Liver (tissue), 3 donors: Measurements from ENCODE around the gene KCNA2.

Experiments
- ATF3 ChIP-seq: IDR thresholded peaks from 2 replicates; pipeline ENCODE4 v1.6.1; 2016; ENCODE audit warnings: antibody characterized with exemption
- EGR1 ChIP-seq, 2 donors: IDR thresholded peaks; 2 replicates each; pipeline ENCODE4 v1.6.1; 2016 to 2018; ENCODE audit warnings: antibody characterized with exemption in 2 of 2, low read depth in 2 of 2
- GABPA ChIP-seq, 2 donors: IDR thresholded peaks in 1 of 2; conservative IDR thresholded peaks in 1 of 2; 2 replicates each; pipeline ENCODE4 v1.6.1; 2016; ENCODE audit warnings: antibody characterized with exemption in 2 of 2, mild to moderate bottlenecking in 1 of 2, moderate library complexity in 1 of 2
- RAD21 ChIP-seq, 2 donors: IDR thresholded peaks; 2 replicates each; pipeline ENCODE4 v1.6.1; 2016; ENCODE audit warnings: antibody characterized with exemption in 2 of 2, mild to moderate bottlenecking in 2 of 2
- REST ChIP-seq: IDR thresholded peaks from 2 replicates; pipeline ENCODE4 v1.6.1; 2016; ENCODE audit warnings: antibody characterized with exemption, mild to moderate bottlenecking
- RXRA ChIP-seq, 2 donors: IDR thresholded peaks; 2 replicates each; pipeline ENCODE4 v1.6.1; 2017 to 2018; ENCODE audit warnings: antibody characterized with exemption in 2 of 2, mild to moderate bottlenecking in 1 of 2
- TAF1 ChIP-seq: conservative IDR thresholded peaks from 2 replicates; pipeline ENCODE4 v1.6.1; 2016; ENCODE audit warnings: antibody characterized with exemption, mild to moderate bottlenecking
- YY1 ChIP-seq: IDR thresholded peaks from 2 replicates; pipeline ENCODE4 v1.6.1; 2016; ENCODE audit warnings: antibody characterized with exemption, mild to moderate bottlenecking
- TF ChIP-seq, protein P1 (sequence below): fragments of 150-350 bp; IDR thresholded peaks from 2 replicates; pipeline ENCODE4 v1.5.1; 2017; ENCODE audit warnings: improper control_type of control experiment, low read depth, low read length; ENCODE audit not compliant: missing input control
- TF ChIP-seq, protein P2 (sequence below): IDR thresholded peaks from 2 replicates; pipeline ENCODE4 v1.6.1; 2016; ENCODE audit warnings: antibody characterized with exemption
- donor health status: healthy.
- donor health status: healthy.

DNA sequence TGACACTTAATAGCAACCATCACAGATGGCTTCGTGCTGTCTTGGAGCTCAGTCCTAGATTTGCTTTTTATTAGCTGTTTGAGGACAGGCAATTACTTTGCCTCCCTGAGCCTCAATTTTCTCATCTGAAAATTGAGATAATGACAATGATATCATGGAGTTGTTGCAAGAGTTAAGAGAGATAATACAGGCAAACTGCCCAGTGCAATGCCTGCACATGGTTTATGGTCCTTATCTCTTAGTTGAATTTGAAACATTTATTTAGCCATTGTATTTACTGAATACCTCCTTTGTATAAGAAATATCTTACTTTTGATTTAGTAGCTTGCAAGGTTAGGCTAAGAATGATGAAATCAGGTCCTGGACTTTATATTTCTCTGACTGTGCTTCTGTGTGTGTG, 17.7 kb downstream of the KCNA2 start:
- TF ChIP-seq REST (no peak), RAD21 (IDR thresholded peaks at IDR 0.05) (no peak), EGR1 (IDR thresholded peaks at IDR 0.05; ENCODE audit: low read depth in 2 of 2) (no peak), RXRA (IDR thresholded peaks at IDR 0.05) (no peak), TAF1 (no peak), ATF3 (no peak), GABPA (IDR thresholded peaks at IDR 0.05 in 1 of 2, conservative IDR thresholded peaks at IDR 0.05 in 1 of 2) (no peak), YY1 (no peak)
- TF ChIP-seq, protein P1, sequence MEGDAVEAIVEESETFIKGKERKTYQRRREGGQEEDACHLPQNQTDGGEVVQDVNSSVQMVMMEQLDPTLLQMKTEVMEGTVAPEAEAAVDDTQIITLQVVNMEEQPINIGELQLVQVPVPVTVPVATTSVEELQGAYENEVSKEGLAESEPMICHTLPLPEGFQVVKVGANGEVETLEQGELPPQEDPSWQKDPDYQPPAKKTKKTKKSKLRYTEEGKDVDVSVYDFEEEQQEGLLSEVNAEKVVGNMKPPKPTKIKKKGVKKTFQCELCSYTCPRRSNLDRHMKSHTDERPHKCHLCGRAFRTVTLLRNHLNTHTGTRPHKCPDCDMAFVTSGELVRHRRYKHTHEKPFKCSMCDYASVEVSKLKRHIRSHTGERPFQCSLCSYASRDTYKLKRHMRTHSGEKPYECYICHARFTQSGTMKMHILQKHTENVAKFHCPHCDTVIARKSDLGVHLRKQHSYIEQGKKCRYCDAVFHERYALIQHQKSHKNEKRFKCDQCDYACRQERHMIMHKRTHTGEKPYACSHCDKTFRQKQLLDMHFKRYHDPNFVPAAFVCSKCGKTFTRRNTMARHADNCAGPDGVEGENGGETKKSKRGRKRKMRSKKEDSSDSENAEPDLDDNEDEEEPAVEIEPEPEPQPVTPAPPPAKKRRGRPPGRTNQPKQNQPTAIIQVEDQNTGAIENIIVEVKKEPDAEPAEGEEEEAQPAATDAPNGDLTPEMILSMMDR, result no peak
- TF ChIP-seq, protein P2, sequence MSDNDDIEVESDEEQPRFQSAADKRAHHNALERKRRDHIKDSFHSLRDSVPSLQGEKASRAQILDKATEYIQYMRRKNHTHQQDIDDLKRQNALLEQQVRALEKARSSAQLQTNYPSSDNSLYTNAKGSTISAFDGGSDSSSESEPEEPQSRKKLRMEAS, result no peak
